Chondrocyte (in vitro differentiated cells): ENCODE measurements around the gene SIK2. TPM values are rescaled to one million over a fixed set of nuclear protein-coding genes. Genes with fewer than 3 reads are reported as not detected.

Experiments used
- DNase-seq: peaks from one replicate; pipeline ENCODE4 v3.0.0; 2021; ENCODE audit warnings: mixed read lengths, low spot score
- H3K27ac Mint-ChIP-seq: one replicate; pipeline ENCODE4 v1.8.0; 2021; ENCODE audit warnings: mild to moderate bottlenecking, moderate library complexity, mixed read lengths; ENCODE audit not compliant: unreplicated experiment
- H3K27me3 Mint-ChIP-seq: 2 replicates; pipeline ENCODE4 v1.8.0; 2021; ENCODE audit warnings: low read depth, mixed read lengths
- H3K36me3 Mint-ChIP-seq: 2 replicates; pipeline ENCODE4 v1.8.0; 2021; ENCODE audit warnings: low read depth, mixed read lengths
- H3K4me1 Mint-ChIP-seq: 2 replicates; pipeline ENCODE4 v1.8.0; 2021; ENCODE audit warnings: low read depth, mild to moderate bottlenecking, mixed read lengths
- H3K4me3 Mint-ChIP-seq: one replicate; pipeline ENCODE4 v1.8.0; 2021; ENCODE audit warnings: mild to moderate bottlenecking, moderate library complexity, mixed read lengths; ENCODE audit not compliant: unreplicated experiment
- H3K9me3 Mint-ChIP-seq: 2 replicates; pipeline ENCODE4 v1.8.0; 2021; ENCODE audit warnings: low read depth, mixed read lengths
- total RNA-seq: library from RNA; stranded (reverse); gene quantifications from 3 replicates; pipeline ENCODE4 v1.2.1, GENCODE V29; 2021
- TF ChIP-seq, protein P1 (sequence below): fragments of 200-600 bp; sonication (generic); IDR thresholded peaks from 2 replicates; pipeline ENCODE4 v1.5.0; 2021; ENCODE audit warnings: antibody characterized with exemption, mild to moderate bottlenecking, moderate library complexity

SIK2 gene
- total RNA-seq, 1 donor from 2014 or later, result 16.2 TPM

DNA sequence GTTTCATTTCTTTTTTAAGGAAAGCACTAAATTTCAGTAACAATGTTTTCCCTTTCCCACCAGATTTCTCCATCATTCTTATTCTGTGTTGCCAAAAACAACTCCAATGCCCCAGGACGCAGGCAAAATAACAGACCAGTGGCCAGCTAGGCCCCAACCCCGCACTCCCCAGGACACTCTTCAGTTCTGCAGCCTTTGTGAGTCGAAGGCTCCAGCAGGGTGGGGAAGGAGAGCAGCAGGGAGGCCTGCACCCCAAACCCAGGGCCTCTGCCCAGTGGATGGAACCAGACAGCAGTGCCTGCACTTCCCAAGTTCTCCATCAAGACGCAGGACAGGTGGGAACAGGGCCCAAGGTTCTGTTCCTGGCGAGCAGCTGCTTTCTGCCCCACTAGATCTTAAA lies 129.6 kb downstream of the SIK2 start:
- Mint-ChIP-seq H3K4me3 (no peak overlapping the region), H3K9me3 (no peaks in the 10 kb centered on the region), H3K27ac (peak overlapping the region; percentile 66), H3K36me3 (no peaks in the 10 kb centered on the region), H3K4me1 (peaks cover 69% of the 10 kb centered on the region), H3K27me3 (no peaks in the 10 kb centered on the region)
- no peak for DNase-seq
- TF ChIP-seq, protein P1, sequence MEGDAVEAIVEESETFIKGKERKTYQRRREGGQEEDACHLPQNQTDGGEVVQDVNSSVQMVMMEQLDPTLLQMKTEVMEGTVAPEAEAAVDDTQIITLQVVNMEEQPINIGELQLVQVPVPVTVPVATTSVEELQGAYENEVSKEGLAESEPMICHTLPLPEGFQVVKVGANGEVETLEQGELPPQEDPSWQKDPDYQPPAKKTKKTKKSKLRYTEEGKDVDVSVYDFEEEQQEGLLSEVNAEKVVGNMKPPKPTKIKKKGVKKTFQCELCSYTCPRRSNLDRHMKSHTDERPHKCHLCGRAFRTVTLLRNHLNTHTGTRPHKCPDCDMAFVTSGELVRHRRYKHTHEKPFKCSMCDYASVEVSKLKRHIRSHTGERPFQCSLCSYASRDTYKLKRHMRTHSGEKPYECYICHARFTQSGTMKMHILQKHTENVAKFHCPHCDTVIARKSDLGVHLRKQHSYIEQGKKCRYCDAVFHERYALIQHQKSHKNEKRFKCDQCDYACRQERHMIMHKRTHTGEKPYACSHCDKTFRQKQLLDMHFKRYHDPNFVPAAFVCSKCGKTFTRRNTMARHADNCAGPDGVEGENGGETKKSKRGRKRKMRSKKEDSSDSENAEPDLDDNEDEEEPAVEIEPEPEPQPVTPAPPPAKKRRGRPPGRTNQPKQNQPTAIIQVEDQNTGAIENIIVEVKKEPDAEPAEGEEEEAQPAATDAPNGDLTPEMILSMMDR, result no peak

DNA sequence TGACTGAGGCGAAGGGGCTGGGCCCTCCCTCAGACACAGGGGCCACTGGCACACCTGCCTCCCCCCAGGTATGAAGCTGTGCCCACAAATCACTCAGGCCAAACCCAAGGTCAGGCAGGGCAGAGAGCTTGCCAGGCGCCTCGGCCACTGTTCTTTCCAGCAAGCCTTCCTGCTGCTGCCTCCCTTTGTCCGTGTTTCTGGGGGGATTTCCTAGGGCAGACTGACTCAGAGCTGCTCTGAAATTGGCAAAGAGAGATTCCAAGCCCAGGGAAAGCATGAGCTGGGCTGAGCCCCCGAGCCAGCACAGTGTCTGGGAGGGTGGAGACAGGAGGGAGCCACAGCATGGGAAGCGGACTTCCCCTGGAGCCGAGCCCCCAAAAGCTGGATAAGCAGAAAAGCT lies 130.8 kb downstream of the SIK2 start:
- H3K4me3 Mint-ChIP-seq, result no peak overlapping the region
- H3K36me3 Mint-ChIP-seq, result peaks cover 1% of the 10 kb centered on the region
- no peaks in the 10 kb centered on the region for H3K9me3 Mint-ChIP-seq
- no peak for DNase-seq
- TF ChIP-seq, protein P1, result no peak
- H3K27me3 Mint-ChIP-seq, result no peaks in the 10 kb centered on the region
- H3K27ac Mint-ChIP-seq, result peak overlapping the region; percentile 68
- H3K4me1 Mint-ChIP-seq, result peaks cover 80% of the 10 kb centered on the region

DNA sequence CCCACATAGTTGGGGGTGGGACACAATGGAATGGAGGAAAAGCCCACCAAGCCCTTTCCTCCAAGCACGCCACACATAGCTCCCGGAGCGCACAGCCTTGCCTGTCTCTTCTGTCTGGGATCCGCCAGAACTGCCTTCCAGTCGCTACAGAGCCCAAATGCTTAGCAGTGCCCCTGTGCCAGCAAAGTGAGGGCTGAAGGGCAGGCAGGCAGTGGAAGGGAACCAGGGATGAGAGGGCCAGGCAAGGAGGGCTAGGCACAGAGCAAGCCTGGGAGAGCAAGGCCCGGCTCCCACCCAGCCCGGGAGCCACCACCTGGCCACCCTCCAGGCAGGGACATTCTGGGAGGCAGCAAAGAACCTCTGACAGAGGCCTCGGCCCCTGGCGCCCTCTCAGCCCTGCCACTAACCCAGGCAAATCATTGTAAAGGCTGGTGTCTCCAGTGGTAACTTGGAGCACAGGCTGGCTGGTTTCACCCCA lies 131.4 kb downstream of the SIK2 start:
- no peak for DNase-seq
- H3K4me1 Mint-ChIP-seq, result peaks cover 83% of the 10 kb centered on the region
- H3K27ac Mint-ChIP-seq, result peak overlapping the region; percentile 68

DNA sequence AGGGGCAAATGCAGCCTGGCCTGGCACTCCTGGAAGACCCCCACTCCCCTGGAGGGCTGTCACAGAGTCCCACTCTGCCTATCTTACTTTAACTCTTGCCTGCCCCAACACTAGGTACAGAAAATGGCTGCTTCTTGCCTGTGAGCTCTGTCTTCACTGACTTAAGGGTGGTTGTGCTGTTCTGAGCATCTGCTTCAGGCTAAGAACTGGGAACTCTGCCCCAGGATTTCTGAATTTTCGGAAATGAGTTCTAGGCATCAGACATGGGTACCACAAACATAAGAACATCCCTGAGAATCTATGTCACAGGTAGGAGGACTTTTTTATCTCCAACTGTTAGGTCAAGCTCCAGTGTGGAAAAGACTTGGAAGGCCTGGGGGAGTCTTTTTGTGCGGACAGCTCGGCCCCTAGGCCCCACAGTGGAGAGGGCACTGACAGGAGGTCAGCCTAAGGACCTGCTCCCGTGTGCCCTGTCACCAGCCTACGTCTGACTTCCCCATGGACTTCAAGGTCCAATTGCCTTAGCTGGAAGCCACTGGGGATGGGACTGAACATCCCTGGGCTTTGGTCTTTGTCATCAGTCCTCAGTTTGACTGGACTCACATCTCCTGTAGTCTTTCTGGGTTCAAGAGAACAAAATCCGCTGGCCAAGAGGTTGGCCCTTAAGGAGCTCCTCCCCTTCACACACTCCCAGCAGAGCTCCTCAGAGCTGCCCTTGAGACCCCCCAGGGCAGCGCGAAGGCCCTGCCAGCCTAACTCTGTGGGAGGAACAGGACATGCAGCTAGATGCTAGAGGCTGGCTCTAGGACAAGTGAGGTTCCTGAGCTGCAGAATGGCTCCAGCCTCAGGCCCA lies 132.1 kb downstream of the SIK2 start:
- no peaks in the 10 kb centered on the region for H3K27me3 Mint-ChIP-seq
- peaks cover 2% of the 10 kb centered on the region for H3K36me3 Mint-ChIP-seq
- peaks cover 77% of the 10 kb centered on the region for H3K4me1 Mint-ChIP-seq
- no peaks in the 10 kb centered on the region for H3K9me3 Mint-ChIP-seq
- TF ChIP-seq, protein P1, result no peak
- H3K27ac Mint-ChIP-seq, result peak overlapping the region; percentile 99
- peak overlapping the region; percentile 70 for H3K4me3 Mint-ChIP-seq
- DNase-seq, result no peak

More for the DNA sequence above, 131.4 kb downstream of the SIK2 start:
- Mint-ChIP-seq H3K27me3 (no peaks in the 10 kb centered on the region), H3K4me3 (no peak overlapping the region), H3K36me3 (peaks cover 2% of the 10 kb centered on the region), H3K9me3 (no peaks in the 10 kb centered on the region)
- TF ChIP-seq, protein P1, result no peak

DNA sequence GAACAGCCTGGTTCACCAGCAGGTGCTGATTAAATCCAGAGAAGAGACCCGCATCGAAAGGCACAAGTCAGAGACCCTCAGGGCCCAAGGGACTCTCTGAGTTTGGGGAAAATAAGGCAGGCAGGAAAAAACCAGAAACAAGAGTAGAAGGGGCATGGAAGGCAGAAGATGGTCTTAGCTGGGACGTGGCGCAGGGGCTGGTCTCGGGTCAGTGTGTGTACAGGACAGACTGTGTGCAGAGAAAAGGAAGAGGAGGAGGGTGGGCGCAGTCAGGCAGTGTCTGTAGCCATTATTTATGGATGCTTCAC lies 132.7 kb downstream of the SIK2 start:
- TF ChIP-seq, protein P1, result no peak
- H3K27ac Mint-ChIP-seq, result peak overlapping the region; percentile 99
- H3K36me3 Mint-ChIP-seq, result peaks cover 3% of the 10 kb centered on the region
- peak overlapping the region; percentile 70 for H3K4me3 Mint-ChIP-seq
- H3K4me1 Mint-ChIP-seq, result peaks cover 72% of the 10 kb centered on the region
- no peak for DNase-seq
- no peaks in the 10 kb centered on the region for H3K27me3 Mint-ChIP-seq
- no peaks in the 10 kb centered on the region for H3K9me3 Mint-ChIP-seq
